Transverse colon (tissue), 4 donors: ENCODE data around the gene ACTA1. TPM values are rescaled to one million over a fixed set of nuclear protein-coding genes. Genes with fewer than 3 reads are reported as not detected.

Source experiments
- DNase-seq: peaks from one replicate; pipeline ENCODE4 v3.0.0-alpha.2; 2019
- H3K27ac ChIP-seq, 4 donors: fragments of 200-600 bp; sonication (generic); 2 replicates each; pipeline ENCODE4 v1.5.1; 2016 to 2018; ENCODE audit warnings: inconsistent platforms in 4 of 4
- H3K27me3 ChIP-seq: fragments of 200-600 bp; sonication (generic); 2 replicates; pipeline ENCODE4 v1.5.1; 2017; ENCODE audit warnings: inconsistent platforms
- H3K36me3 ChIP-seq, 4 donors: fragments of 200-600 bp; sonication (generic); 2 replicates each; pipeline ENCODE4 v1.5.1; 2017 to 2019; ENCODE audit warnings: inconsistent platforms in 4 of 4
- H3K4me1 ChIP-seq, 4 donors: fragments of 200-600 bp; sonication (generic); 2 replicates each; pipeline ENCODE4 v1.5.1; 2017 to 2020; ENCODE audit warnings: inconsistent platforms in 4 of 4
- H3K4me3 ChIP-seq, 4 donors: fragments of 200-600 bp; sonication (generic); 1 replicate in 1 of 4; 2 replicates in 3 of 4; pipeline versions ENCODE4 v1.5.1 to v1.6.1; 2017 to 2019; ENCODE audit warnings: inconsistent platforms in 4 of 4
- H3K9me3 ChIP-seq, 2 donors: fragments of 200-600 bp; sonication (generic); 2 replicates each; pipeline ENCODE4 v1.5.1; 2017 to 2019; ENCODE audit warnings: inconsistent platforms in 2 of 2
- CTCF ChIP-seq, 5 experiments: fragments of 200-600 bp in 3 of 5; fragments of 450-650 bp in 2 of 5; sonication (generic) in 3 of 5; IDR thresholded peaks; 1 replicate in 2 of 5; 2 replicates in 3 of 5; pipeline ENCODE4 v1.5.1; 2016 to 2017; ENCODE audit warnings: antibody characterized with exemption in 5 of 5, inconsistent platforms in 3 of 5, mild to moderate bottlenecking in 2 of 5, moderate library complexity in 1 of 5
- EP300 ChIP-seq: sonication (generic); formaldehyde crosslinking; IDR thresholded peaks from one replicate; pipeline ENCODE4 v1.6.1; 2017; ENCODE audit warnings: antibody characterized with exemption, low read depth
- POLR2A ChIP-seq: fragments of 450-650 bp; IDR thresholded peaks from one replicate; pipeline ENCODE4 v1.6.1; 2016; ENCODE audit warnings: antibody characterized with exemption, mild to moderate bottlenecking, moderate library complexity
- POLR2AphosphoS5 ChIP-seq, 3 donors: sonication (generic); formaldehyde crosslinking; IDR thresholded peaks; one replicate each; pipeline ENCODE4 v1.6.1; 2016; ENCODE audit warnings: antibody characterized with exemption in 3 of 3
- WGBS, 2 donors: methylation state at CpG; one replicate each; pipeline ENCODE4 v1.1.5; 2018; ENCODE audit warnings: low coverage in 1 of 2; 5-methylcytosine and 5-hydroxymethylcytosine counted together
- in situ Hi-C, 4 donors: fragments of 200-750 bp; cut with MboI; loops; one replicate each; pipeline versions ENCODE4 v1.15.0 to v1.15.1; 2017; ENCODE audit warnings: low sequenced_read_pairs in 3 of 4, low pct_ligation_motif_present in 1 of 4, low pct_unique_long_range_greater_than_20kb in 1 of 4
- intact Hi-C: fragments of 100-400 bp; cut with DNase I; formaldehyde crosslinking; loops from one replicate; pipeline ENCODE4 v1.15.1; 2023; ENCODE audit warnings: low total_unique reads
- total RNA-seq, 4 donors: library from RNA; depleted of rRNA; stranded (reverse); fragments of >200 nt; gene quantifications; one replicate each; pipeline ENCODE4 v1.1.0, GENCODE V29; 2016

ACTA1 gene
- total RNA-seq, 4 donors from 2014 or later: 0.95 to 17.5 TPM; not detected in 2

- WGBS, 2 donors: 86 to 93% methylated on average over 3 to 7 of the region's 7 CpGs
- no peak overlapping the region for H3K27ac ChIP-seq
- H3K9me3 ChIP-seq: no peaks in the 10 kb centered on the region
- no peak for DNase-seq
- H3K36me3 ChIP-seq: no peaks in the 10 kb centered on the region
- peaks cover 29% of the 10 kb centered on the region for H3K27me3 ChIP-seq
- TF ChIP-seq POLR2AphosphoS5 (IDR thresholded peaks at IDR 0.05): no peak
- no peak for TF ChIP-seq EP300
- TF ChIP-seq CTCF (IDR thresholded peaks at IDR 0.05): no peak
- TF ChIP-seq POLR2A: no peak
- in situ Hi-C loops: no loop called here
- H3K4me3 ChIP-seq: no peak overlapping the region
- H3K4me1 ChIP-seq: no peaks in the 10 kb centered on the region
- intact Hi-C loops: no loop called here
Measured at GRCh38 chr1:229390130-229390529, 43.8 kb downstream of the ACTA1 start.

- no peaks in the 10 kb centered on the region for H3K4me1 ChIP-seq
- H3K9me3 ChIP-seq: no peaks in the 10 kb centered on the region
- WGBS, 2 donors: 56 to 60% methylated on average over 6 to 7 of the region's 7 CpGs
- peaks cover 20% of the 10 kb centered on the region for H3K27me3 ChIP-seq
- no peak for DNase-seq
- TF ChIP-seq EP300: no peak
- TF ChIP-seq CTCF (IDR thresholded peaks at IDR 0.05): no peak
- TF ChIP-seq POLR2A: no peak
- TF ChIP-seq POLR2AphosphoS5 (IDR thresholded peaks at IDR 0.05): no peak
- in situ Hi-C loops (no loop called here), intact Hi-C loops (no loop called here)
- H3K27ac ChIP-seq: no peak overlapping the region
- no peak overlapping the region for H3K4me3 ChIP-seq
- H3K36me3 ChIP-seq: no peaks in the 10 kb centered on the region
Measured at GRCh38 chr1:229388897-229389580, 44.9 kb downstream of the ACTA1 start.

GRCh38 chr1:229385853-229386456, 47.9 kb downstream of the ACTA1 start:
- Histone ChIP-seq H3K27me3 (peaks cover 6% of the 10 kb centered on the region), H3K4me1 (no peaks in the 10 kb centered on the region), H3K27ac (no peak overlapping the region), H3K36me3 (no peaks in the 10 kb centered on the region), H3K4me3 (no peak overlapping the region), H3K9me3 (no peaks in the 10 kb centered on the region)
- no peak for DNase-seq
- in situ Hi-C loops: no loop called here
- WGBS, 2 donors: 74% methylated on average over 8 of the region's 8 CpGs; no CpG with 5 or more reads in 1 of the 2 donors
- no peak for TF ChIP-seq POLR2A
- TF ChIP-seq CTCF (IDR thresholded peaks at IDR 0.05): no peak
- TF ChIP-seq EP300: no peak
- no peak for TF ChIP-seq POLR2AphosphoS5 (IDR thresholded peaks at IDR 0.05)
- intact Hi-C loops: no loop called here

- in situ Hi-C loops: no loop called here
- Histone ChIP-seq H3K36me3 (no peaks in the 10 kb centered on the region), H3K4me3 (no peak overlapping the region), H3K4me1 (no peaks in the 10 kb centered on the region), H3K27me3 (peaks cover 4% of the 10 kb centered on the region), H3K27ac (no peak overlapping the region), H3K9me3 (no peaks in the 10 kb centered on the region)
- no peak for TF ChIP-seq POLR2AphosphoS5 (IDR thresholded peaks at IDR 0.05)
- no peak for TF ChIP-seq CTCF (IDR thresholded peaks at IDR 0.05)
- no peak for TF ChIP-seq POLR2A
- TF ChIP-seq EP300: no peak
- no peak for DNase-seq
- 85 to 89% methylated on average over 6 to 7 of the region's 7 CpGs for WGBS, 2 donors
- intact Hi-C loops: no loop called here
Measured at GRCh38 chr1:229384822-229385221, 49.1 kb downstream of the ACTA1 start.
